SU-DHL-6 (cell line): ENCODE measurements around the gene LDB2.

Experiments used
- CTCF ChIP-seq: fragments of 200-600 bp; sonication (generic); IDR thresholded peaks from one replicate; pipeline ENCODE4 v1.5.1; 2017; ENCODE audit warnings: antibody characterized with exemption, mild to moderate bottlenecking, low read length, moderate library complexity; ENCODE audit not compliant: insufficient read depth, poor library complexity, severe bottlenecking
- EZH2phosphoT487 ChIP-seq: fragments of 200-600 bp; sonication (generic), shearing (Covaris generic); conservative IDR thresholded peaks from 2 replicates; pipeline ENCODE4 v1.6.1; 2018; ENCODE audit warnings: mild to moderate bottlenecking, antibody characterized with exemption, low read length, moderate library complexity, mixed read lengths

GRCh38 chr4:16617011-16617410 is 281.4 kb downstream of the LDB2 start:
- TF ChIP-seq CTCF (no peak), EZH2phosphoT487 (no peak)
